HG03159 (cell line): Measurements from ENCODE around the gene SLC29A3.

ENCODE experiments used
- ATAC-seq: cut with Tn5 transposase; IDR thresholded peaks from one replicate; pipeline ENCODE4 v1.9.1; 2021; ENCODE audit warnings: mild to moderate bottlenecking, moderate library complexity; ENCODE audit not compliant: unreplicated experiment

SLC29A3 gene

GRCh38 chr10:71408436-71409225 lies 89.6 kb downstream of the SLC29A3 start:
- ATAC-seq: no peak

- no peak for ATAC-seq
Measured at GRCh38 chr10:71409516-71410104, 90.6 kb downstream of the SLC29A3 start.
